GM20000 (cell line): Measurements from ENCODE around the gene TELO2.

Experiments
- DNase-seq: peaks from one replicate; pipeline ENCODE4 v3.0.0; 2012; ENCODE audit warnings: low spot score
- CTCF ChIP-seq: IDR thresholded peaks from 2 replicates; pipeline ENCODE4 v1.5.1; 2012; ENCODE audit warnings: mild to moderate bottlenecking, control low read depth; ENCODE audit errors: extremely low read depth, missing control alignments

Gene TELO2

GRCh38 chr16:1510272-1510671 lies 17.1 kb downstream of the TELO2 start:
- no peak for TF ChIP-seq CTCF
- no peak for DNase-seq

GRCh38 chr16:1510941-1511351 lies 17.8 kb downstream of the TELO2 start:
- DNase-seq, result no peak
- no peak for TF ChIP-seq CTCF

DNA sequence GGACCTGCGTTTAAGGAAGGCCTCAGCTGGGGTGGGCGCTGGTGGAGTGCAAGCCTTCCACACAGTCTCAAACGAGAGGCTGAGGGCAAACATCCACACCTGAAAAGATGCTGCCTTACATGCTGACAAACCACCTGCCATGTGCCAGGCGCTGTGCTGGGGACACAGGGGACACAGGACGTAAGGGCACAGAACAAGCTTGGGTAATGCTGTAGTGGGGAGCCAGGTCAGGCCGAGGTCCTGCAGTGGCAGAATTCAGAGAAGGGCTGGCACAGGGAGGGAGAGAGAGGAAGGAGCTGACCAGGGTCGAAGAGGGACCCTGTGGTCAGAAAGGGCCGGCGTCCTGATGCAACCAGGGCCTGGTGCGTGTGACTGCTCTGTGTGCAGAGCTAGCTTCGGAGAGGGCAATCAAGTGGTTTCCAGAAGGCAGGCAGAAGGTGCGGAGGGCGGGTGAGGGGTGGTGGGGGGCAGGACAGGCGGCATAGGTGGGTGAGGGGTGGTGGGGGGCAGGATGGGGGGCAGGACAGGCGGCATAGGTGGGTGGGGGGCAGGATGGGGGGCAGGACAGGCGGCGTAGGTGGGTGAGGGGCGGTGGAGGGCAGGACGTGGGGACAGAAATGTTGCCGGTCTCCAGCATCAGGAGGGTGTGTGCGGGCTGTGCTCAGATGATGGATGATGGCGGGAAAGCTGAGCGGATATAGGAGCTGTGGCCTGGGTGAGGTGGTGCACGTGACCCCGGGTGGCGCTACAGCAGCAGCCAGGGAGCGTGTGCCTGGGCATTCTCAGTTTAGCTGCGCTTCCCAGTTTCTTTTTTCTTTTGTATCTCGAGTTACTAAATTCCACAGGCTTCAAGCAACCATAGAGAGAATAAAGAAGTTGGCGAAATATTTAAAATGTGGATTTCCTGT lies 18.8 kb downstream of the TELO2 start:
- no peak for TF ChIP-seq CTCF
- no peak for DNase-seq

GRCh38 chr16:1512774-1513173 lies 19.6 kb downstream of the TELO2 start:
- no peak for TF ChIP-seq CTCF
- DNase-seq, result no peak

DNA sequence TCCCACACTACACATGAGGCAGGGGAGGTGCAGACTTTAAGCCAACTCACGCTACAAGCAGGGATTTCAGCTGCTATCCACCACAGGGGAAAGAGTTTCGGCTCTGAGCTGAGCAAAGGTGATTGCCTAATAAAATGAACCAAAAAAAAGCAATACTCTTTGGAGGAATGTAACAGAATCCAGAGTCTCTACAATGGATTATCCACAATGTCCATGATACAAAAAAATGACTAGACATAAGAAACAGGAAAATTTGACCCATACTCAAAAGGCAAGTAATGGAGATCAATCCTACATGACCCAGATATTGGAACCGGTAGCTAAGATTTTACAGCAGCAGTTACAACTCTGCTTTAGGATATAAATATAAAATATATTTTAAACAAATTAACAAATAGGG lies 21.3 kb downstream of the TELO2 start:
- no peak for DNase-seq
- TF ChIP-seq CTCF, result no peak

DNA sequence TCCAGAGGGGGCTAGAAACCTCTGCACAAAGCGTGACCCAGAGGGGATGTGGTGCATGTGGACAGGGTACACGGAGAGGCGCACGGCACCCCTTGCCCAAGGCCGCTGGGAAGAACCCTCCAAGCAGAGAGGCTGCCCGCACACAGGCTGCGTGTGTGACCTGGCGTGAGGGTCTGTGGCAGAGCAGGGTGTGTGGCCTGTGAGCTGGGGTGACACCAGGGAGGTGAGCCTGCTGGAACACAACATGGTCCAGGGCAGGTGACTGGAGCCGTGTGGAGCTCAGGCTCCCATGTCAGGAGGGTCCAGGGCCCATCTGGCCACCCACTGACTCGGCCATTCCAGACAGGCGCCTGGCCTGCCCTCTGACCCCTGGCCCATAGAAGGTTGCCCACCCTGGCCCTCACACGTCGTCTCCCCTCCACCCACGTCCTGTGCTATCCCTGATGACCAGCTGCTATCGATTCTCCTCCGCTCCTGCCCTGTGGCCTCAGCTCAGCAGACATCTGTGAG lies 25.5 kb downstream of the TELO2 start:
- no peak for TF ChIP-seq CTCF
- no peak for DNase-seq

DNA sequence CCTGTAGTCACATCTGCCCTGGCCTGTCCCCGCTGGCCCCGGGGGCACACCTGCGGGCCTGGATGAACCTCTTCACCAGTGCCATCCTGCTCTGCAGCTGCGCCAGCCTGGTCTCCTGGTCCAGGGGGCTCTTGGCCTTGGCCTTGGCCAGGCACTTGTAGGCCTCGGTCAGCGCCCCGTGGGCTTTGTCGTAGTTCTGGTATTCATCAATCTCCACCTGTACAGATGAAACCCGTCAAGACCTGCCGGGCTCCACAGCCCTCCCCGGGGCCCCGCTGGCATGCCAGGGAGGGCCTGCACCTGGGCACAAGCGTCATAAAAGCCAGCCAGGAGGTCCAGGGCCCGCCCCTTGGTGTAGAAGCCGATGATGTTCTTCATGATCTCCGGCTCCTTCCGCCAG lies 26.7 kb downstream of the TELO2 start:
- TF ChIP-seq CTCF, result no peak
- DNase-seq, result no peak
